ENCODE results near the gene E2F2.

Gene E2F2

DNA sequence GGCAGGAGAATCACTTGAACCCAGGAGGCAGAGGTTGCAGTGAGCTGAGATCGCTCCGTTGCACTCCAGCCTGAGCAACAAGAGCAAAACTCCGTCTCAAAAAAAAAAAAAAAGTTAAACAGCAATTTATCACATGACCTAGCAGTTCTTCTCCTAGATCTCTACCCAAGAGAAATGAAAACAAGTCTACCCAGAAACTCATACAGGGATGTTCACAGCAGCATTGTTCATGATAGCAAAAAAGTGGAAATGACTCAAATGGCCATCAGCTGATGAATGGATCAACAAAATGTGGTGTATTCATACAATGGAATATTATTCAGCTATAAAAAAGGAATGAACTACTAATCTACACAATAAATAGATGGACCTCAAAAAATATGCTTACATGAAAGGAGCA is 40.4 kb upstream of the E2F2 start:
- Histone ChIP-seq H3K9me3 (ENCODE audit: severe bottlenecking) (no peaks in the 10 kb centered on the region), H3K36me3 (ENCODE audit: low read depth) (no peaks in the 10 kb centered on the region), H3K27ac (ENCODE audit: poor library complexity, severe bottlenecking) (no peak overlapping the region), H3K27me3 (ENCODE audit: insufficient read depth, poor library complexity, severe bottlenecking) (no peaks in the 10 kb centered on the region), H3K4me1 (ENCODE audit: insufficient read depth, poor library complexity, severe bottlenecking) (no peaks in the 10 kb centered on the region), H3K4me3 (ENCODE audit: severe bottlenecking) (no peak overlapping the region)
- ATAC-seq (ENCODE audit: low read depth) (no peak), DNase-seq (ENCODE audit: low spot score) (no peak)
- TF ChIP-seq CTCF (IDR thresholded peaks at IDR 0.05; ENCODE audit: poor library complexity, severe bottlenecking) = no peak

- no peak for ATAC-seq (ENCODE audit: low read depth)
- H3K27me3 ChIP-seq (ENCODE audit: insufficient read depth, poor library complexity, severe bottlenecking) = no peaks in the 10 kb centered on the region
- no peak for DNase-seq (ENCODE audit: low spot score)
- no peak overlapping the region for H3K27ac ChIP-seq (ENCODE audit: poor library complexity, severe bottlenecking)
- no peaks in the 10 kb centered on the region for H3K9me3 ChIP-seq (ENCODE audit: severe bottlenecking)
- H3K4me3 ChIP-seq (ENCODE audit: severe bottlenecking) = no peak overlapping the region
- H3K36me3 ChIP-seq (ENCODE audit: low read depth) = no peaks in the 10 kb centered on the region
- H3K4me1 ChIP-seq (ENCODE audit: insufficient read depth, poor library complexity, severe bottlenecking) = no peaks in the 10 kb centered on the region
- no peak for TF ChIP-seq CTCF (IDR thresholded peaks at IDR 0.05; ENCODE audit: poor library complexity, severe bottlenecking)
These were observed 39.1 kb upstream of the E2F2 start for GRCh38 chr1:23570001-23570691.

DNA sequence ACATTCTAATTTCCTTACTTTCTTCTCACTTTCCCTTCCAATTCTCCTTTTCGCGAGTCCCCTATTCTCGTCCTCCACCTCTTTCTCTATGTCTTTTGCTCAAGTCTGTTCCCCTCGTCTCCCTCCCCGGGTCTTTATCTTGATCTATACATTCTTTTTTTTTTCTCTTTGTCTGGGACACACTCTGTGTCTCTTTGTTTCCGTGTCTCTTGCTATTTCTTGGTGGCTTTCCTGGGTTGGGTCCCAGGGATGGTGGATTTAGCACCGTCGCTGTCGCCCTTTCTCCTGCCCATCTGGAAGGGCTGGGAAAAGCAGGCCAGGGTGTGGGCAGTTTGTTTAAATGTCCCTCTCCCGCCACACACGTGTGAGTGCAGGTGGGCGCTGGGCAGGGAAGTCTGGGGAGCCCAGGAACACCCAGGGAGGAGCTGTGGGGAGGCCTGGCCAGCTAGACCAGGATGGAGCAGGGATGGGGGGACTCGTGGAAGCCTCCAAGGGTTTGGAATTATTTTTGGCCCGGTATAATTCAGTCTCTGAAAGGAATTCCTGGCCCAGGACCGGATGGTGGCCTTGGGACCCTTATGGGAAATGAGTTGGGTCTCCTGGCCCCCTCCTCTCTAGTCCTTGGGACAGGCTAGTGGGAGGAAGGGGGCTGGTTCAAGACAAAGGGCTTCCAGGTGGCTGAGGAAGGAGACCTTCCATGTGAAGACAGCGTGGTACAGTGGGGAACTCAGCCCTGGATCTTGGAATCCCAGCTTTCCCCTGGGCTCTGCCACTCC is 37.8 kb upstream of the E2F2 start:
- Histone ChIP-seq H3K4me1 (ENCODE audit: insufficient read depth, poor library complexity, severe bottlenecking) (no peaks in the 10 kb centered on the region), H3K27me3 (ENCODE audit: insufficient read depth, poor library complexity, severe bottlenecking) (no peaks in the 10 kb centered on the region), H3K9me3 (ENCODE audit: severe bottlenecking) (no peaks in the 10 kb centered on the region), H3K4me3 (ENCODE audit: severe bottlenecking) (peak overlapping the region; percentile 39), H3K36me3 (ENCODE audit: low read depth) (no peaks in the 10 kb centered on the region), H3K27ac (ENCODE audit: poor library complexity, severe bottlenecking) (no peak overlapping the region)
- DNase-seq (ENCODE audit: low spot score) (no peak), ATAC-seq (ENCODE audit: low read depth) (no peak)
- TF ChIP-seq CTCF (IDR thresholded peaks at IDR 0.05; ENCODE audit: poor library complexity, severe bottlenecking) = no peak

GRCh38 chr1:23567996-23568607 is 37.1 kb upstream of the E2F2 start:
- no peaks in the 10 kb centered on the region for H3K27me3 ChIP-seq (ENCODE audit: insufficient read depth, poor library complexity, severe bottlenecking)
- no peaks in the 10 kb centered on the region for H3K9me3 ChIP-seq (ENCODE audit: severe bottlenecking)
- H3K4me3 ChIP-seq (ENCODE audit: severe bottlenecking) = peak overlapping the region; percentile 39
- no peaks in the 10 kb centered on the region for H3K4me1 ChIP-seq (ENCODE audit: insufficient read depth, poor library complexity, severe bottlenecking)
- TF ChIP-seq CTCF (IDR thresholded peaks at IDR 0.05; ENCODE audit: poor library complexity, severe bottlenecking) = no peak
- ATAC-seq (ENCODE audit: low read depth) = 0 out of 3 replicates have a peak, but pooled peaks have one; percentile 27
- no peak overlapping the region for H3K27ac ChIP-seq (ENCODE audit: poor library complexity, severe bottlenecking)
- no peaks in the 10 kb centered on the region for H3K36me3 ChIP-seq (ENCODE audit: low read depth)
- no peak for DNase-seq (ENCODE audit: low spot score)
